HUES48 (cell line): Measurements from ENCODE around the gene ZNF367.

Experiments used
- H3K27ac ChIP-seq: one replicate; pipeline ENCODE4 v1.7.0; 2013; ENCODE audit warnings: low read depth, low read length, inconsistent platforms
- H3K27me3 ChIP-seq: 2 replicates; pipeline ENCODE4 v1.6.1; 2013; ENCODE audit warnings: mild to moderate bottlenecking, low read length; ENCODE audit not compliant: control insufficient read depth, insufficient read depth
- H3K36me3 ChIP-seq: 2 replicates; pipeline ENCODE4 v1.6.1; 2013; ENCODE audit warnings: low read length; ENCODE audit not compliant: control insufficient read depth, insufficient read depth
- H3K4me1 ChIP-seq: 2 replicates; pipeline ENCODE4 v1.6.1; 2013; ENCODE audit warnings: mild to moderate bottlenecking, low read length; ENCODE audit not compliant: control insufficient read depth, insufficient read depth
- H3K4me3 ChIP-seq: 2 replicates; pipeline ENCODE4 v1.5.1; 2013; ENCODE audit warnings: mild to moderate bottlenecking, low read depth, low read length
- H3K9ac ChIP-seq: 2 replicates; pipeline ENCODE4 v1.6.1; 2013; ENCODE audit warnings: mild to moderate bottlenecking, low read depth, low read length, moderate library complexity
- H3K9me3 ChIP-seq: 2 replicates; pipeline ENCODE4 v1.6.1; 2013; ENCODE audit warnings: low read length; ENCODE audit not compliant: control insufficient read depth, insufficient read depth

Gene ZNF367

DNA sequence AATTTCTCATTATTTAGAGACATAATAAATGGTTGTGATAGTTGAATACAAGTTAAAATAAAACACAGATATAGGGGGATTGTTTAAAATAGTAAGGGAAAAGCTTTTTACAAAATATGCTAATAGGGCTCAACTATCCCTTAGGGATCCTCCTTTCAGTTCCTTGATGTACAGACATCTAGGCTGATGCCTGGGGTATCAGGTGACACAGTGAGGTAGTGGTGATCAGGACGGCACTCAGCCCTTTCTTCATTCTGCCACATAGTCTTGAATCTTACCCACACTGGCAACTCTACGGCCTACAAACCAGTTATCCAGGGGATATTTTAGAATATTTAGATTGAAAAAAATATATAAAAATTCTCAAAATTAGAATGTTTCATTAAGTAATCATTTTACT lies 22.2 kb downstream of the ZNF367 start:
- H3K4me3 ChIP-seq, result no peak overlapping the region
- H3K27me3 ChIP-seq, result no peaks in the 10 kb centered on the region
- H3K36me3 ChIP-seq, result peaks cover 39% of the 10 kb centered on the region
- H3K27ac ChIP-seq, result no peak overlapping the region
- no peak overlapping the region for H3K9ac ChIP-seq
- H3K9me3 ChIP-seq, result no peaks in the 10 kb centered on the region
- peaks cover 36% of the 10 kb centered on the region for H3K4me1 ChIP-seq

DNA sequence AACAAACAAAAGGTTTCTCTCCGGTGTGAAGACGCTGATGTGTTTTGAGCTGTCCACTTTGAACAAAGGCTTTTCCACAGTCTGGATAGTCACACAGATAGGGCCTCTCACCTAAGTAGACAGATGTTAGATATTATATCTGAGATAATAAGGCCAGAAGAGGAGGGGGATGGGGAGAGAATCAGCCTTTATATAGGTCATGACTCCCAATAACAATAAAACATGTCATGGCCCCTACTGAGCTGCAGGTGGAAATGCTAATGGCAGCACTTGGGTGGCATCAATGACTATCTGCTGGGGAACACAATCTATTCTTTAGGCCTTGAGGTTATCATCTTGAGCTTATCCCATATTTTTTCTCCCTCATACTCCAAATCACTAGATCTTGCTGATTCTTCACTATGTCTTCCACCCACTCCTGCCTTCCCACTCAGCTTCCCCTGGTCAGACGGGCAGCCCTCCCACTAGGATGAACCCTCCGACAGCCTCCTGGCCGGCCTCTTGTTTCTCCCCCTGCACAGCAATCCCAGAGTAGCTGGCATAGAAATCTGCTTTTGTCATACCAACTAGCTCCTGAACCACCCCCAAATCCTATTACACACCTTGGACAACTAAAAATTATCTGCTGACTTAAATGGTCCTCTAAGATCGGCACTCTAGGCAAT lies 23.2 kb downstream of the ZNF367 start:
- Histone ChIP-seq H3K4me1 (peaks cover 35% of the 10 kb centered on the region), H3K4me3 (no peak overlapping the region), H3K27ac (no peak overlapping the region)

DNA sequence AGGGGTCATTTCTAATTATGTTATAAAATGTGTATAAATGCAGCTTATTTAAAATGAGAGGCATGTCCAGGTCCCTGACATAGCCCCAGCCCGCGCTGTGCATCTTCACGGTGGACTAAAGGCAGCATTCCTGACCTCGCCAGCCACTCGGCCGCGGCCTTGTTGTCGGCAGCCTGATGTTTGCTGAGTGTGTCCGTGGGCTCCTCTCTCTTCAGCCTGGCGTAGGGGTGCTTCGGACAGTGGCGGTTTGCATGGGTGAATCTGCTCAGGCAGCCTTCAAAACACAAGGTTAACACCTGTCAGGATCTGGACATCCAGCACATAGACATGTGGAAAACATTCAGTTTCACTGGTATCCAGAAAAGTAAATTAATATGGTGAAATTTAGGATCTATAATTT lies 25.9 kb downstream of the ZNF367 start:
- no peak overlapping the region for H3K27ac ChIP-seq
- H3K36me3 ChIP-seq, result peaks cover 71% of the 10 kb centered on the region
- H3K4me3 ChIP-seq, result no peak overlapping the region
- H3K9ac ChIP-seq, result no peak overlapping the region
- H3K9me3 ChIP-seq, result no peaks in the 10 kb centered on the region
- no peaks in the 10 kb centered on the region for H3K27me3 ChIP-seq
- peaks cover 24% of the 10 kb centered on the region for H3K4me1 ChIP-seq

More for the DNA sequence above, 23.2 kb downstream of the ZNF367 start:
- Histone ChIP-seq H3K9me3 (no peaks in the 10 kb centered on the region), H3K9ac (no peak overlapping the region), H3K36me3 (peaks cover 49% of the 10 kb centered on the region), H3K27me3 (no peaks in the 10 kb centered on the region)

DNA sequence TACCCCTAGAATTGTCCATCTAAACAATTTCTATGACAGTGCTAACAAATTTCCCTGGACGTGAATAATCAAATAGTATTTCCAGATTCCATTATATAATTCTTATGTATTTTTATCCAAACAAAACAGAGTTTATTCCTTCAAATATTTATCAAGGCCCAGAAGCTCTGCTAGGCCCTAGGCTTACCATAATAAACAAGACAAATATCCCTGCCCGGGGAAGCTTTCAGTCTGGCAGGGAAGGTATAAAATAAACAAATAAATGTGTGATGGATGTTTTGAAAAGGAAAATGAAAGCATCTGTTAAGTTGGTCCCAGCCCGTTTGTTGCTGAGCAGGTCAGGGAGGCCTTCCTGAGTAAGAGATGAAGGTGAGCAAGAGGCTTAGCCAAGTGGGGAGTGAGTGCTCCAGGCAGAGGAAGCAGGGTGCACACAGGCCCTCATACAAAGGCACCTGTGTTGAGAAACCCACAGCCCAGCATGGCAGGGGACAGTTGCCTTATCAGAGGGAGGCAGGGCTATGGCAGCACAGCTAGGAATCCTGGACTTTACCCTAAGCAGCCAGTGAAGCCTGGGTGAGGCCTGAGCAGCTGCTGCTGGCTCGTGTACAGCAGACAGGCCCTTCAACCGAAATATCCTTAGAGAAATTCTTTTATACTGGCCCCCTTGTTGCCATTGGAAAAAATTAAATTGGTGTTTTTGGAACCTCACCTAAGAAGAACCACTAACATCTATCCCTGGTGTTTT lies 27.0 kb downstream of the ZNF367 start:
- peaks cover 78% of the 10 kb centered on the region for H3K36me3 ChIP-seq

DNA sequence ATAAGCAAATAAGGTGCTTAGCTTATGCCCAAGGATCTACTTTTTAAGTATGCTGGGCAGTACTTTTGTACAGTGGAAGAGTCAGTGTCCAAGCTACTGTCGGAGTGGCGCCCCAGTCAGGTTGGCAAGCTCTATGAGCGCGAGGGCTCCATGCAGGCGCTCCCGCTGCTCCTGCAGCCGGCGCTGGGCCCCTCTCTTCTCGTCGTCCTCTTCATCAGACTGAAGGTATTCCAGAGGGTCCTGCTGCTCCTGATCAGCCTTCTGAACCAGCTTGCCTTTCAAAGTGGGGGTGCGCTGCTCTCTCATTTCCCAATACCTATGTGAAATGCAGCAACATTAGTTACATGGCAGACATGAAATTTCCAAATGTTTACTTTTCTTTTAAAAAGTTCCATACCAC lies 30.0 kb downstream of the ZNF367 start:
- H3K4me3 ChIP-seq, result no peak overlapping the region
- peaks cover 4% of the 10 kb centered on the region; the same call in 1 of the 2 replicates for H3K4me1 ChIP-seq
- no peak overlapping the region for H3K9ac ChIP-seq
- no peaks in the 10 kb centered on the region for H3K9me3 ChIP-seq
- peaks cover 77% of the 10 kb centered on the region for H3K36me3 ChIP-seq
- H3K27me3 ChIP-seq, result no peaks in the 10 kb centered on the region
- H3K27ac ChIP-seq, result no peak overlapping the region

More for the DNA sequence above, 27.0 kb downstream of the ZNF367 start:
- Histone ChIP-seq H3K4me1 (peaks cover 20% of the 10 kb centered on the region), H3K9ac (no peak overlapping the region), H3K4me3 (no peak overlapping the region), H3K27ac (no peak overlapping the region), H3K9me3 (no peaks in the 10 kb centered on the region), H3K27me3 (no peaks in the 10 kb centered on the region)

DNA sequence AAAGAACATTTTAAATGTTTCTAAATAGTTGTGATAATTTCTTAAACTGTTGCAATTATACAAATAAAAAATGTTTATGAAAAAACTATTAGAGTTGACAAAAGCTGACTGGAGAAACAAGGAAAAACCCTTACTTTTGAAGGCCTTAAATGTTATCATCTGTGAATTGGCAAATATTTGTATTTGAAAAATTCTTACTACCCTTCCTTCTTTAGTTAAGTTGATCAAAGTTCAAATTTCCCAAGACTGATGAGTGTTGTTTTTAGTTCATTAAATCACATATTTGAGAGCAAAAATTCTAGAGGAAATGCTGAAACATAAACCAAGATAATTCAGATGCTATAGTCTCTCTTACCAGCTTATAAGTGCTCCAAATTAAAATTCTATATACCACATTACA lies 32.0 kb downstream of the ZNF367 start:
- Histone ChIP-seq H3K9me3 (no peaks in the 10 kb centered on the region), H3K4me3 (no peak overlapping the region)

DNA sequence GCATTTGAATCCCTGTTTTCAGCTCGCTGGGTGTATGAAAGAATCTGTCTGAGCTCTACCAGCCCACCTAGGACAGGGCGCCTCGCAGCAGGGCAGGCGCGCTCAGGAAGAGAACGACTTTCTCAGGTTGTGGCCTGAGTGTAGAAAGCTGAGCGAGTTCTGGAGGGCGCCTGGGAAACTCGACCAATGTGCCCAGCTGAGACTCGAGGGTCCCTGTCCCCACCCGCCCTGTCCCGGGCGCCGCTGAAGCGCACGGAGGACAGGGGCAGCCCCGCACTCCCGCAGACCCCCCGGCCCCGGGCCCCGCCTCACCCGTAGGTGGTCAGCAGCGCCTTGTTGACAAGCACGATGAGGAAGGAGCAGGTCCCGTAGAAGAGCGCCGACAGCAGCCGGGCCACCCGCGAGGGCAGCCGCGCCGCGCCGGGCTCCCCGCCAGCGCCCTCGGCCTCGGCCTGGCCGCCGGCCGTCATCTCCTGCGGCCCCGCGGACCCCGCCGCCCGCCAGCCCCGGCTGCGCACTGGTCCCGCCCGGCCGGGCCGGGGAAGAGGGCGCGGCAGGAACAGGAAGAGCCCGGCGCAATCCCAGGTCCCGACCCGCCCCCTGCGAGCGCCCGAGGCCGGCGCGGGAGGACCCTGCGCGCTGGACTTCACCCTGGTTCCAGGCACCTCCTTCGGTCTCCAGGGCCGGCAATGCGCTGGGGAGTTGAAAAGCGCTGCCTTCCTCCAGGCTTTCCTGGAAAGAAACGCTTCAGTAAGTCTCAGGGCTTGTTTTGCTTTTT lies 34.8 kb downstream of the ZNF367 start, which contains the start of gene SLC35D2:
SLC35D2 (minus strand) TSS at position 547 of the 778 bp plus-strand sequence; CDS start at position 470, 77 bp downstream.
- peak within 1 kb of the TSS; percentile 11 for H3K9ac ChIP-seq
- peaks cover 32% of the 10 kb centered on the region for H3K36me3 ChIP-seq
- no peaks in the 10 kb centered on the region for H3K27me3 ChIP-seq
- peak within 1 kb of the TSS; percentile 65 for H3K27ac ChIP-seq
- peak within 1 kb of the TSS; percentile 54 for H3K4me3 ChIP-seq
- no peaks in the 10 kb centered on the region for H3K9me3 ChIP-seq
- peaks cover 9% of the 10 kb centered on the region; the same call in 1 of the 2 replicates for H3K4me1 ChIP-seq

More for the DNA sequence above, 32.0 kb downstream of the ZNF367 start:
- no peak overlapping the region for H3K27ac ChIP-seq
- no peaks in the 10 kb centered on the region for H3K27me3 ChIP-seq
- peaks cover 57% of the 10 kb centered on the region for H3K36me3 ChIP-seq
- H3K9ac ChIP-seq, result no peak overlapping the region
- peaks cover 9% of the 10 kb centered on the region; the same call in 1 of the 2 replicates for H3K4me1 ChIP-seq

DNA sequence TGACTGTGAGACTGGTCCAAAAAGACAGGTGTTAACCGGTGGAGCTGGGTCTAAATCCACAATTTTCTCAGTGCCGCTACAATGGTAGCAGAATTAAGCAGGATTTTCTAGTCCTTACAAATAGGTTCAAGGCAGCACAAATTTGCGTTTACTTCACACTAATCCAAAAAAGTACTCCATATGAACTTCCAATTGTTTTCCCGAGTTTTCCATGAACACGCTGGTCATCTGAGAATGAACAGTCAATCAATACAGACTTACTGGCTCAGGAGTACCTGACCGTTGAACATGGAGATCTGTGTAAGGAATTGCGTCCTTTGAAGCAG lies 35.4 kb downstream of the ZNF367 start:
- H3K4me3 ChIP-seq, result peak overlapping the region; percentile 54
- H3K9me3 ChIP-seq, result no peaks in the 10 kb centered on the region
- peak overlapping the region; percentile 4; the same call in 1 of the 2 replicates for H3K9ac ChIP-seq
- peaks cover 27% of the 10 kb centered on the region for H3K36me3 ChIP-seq
- peak overlapping the region; percentile 65 for H3K27ac ChIP-seq
- no peaks in the 10 kb centered on the region for H3K27me3 ChIP-seq
- H3K4me1 ChIP-seq, result peaks cover 9% of the 10 kb centered on the region; the same call in 1 of the 2 replicates

DNA sequence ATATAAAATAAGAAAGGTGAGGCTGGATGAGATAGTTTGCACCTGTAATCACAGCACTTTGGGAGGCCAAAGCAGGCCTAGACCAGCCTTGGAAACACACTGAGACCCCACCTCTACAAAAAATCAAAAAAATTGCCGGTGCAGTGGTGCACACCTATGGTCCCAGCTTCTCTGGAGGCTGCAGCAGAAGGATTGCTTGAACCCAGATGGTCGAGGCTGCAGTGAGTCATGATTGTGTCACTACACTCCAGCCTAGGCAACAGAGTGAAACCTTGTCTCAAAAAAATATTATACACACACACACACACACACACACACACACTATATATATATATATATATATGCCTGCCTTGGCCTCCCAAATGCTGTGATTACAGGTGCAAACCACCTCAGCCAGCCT lies 36.0 kb downstream of the ZNF367 start:
- no peak overlapping the region for H3K9ac ChIP-seq
- H3K4me1 ChIP-seq, result peaks cover 10% of the 10 kb centered on the region; the same call in 1 of the 2 replicates
- H3K27me3 ChIP-seq, result no peaks in the 10 kb centered on the region
- peaks cover 21% of the 10 kb centered on the region for H3K36me3 ChIP-seq
- H3K4me3 ChIP-seq, result no peak overlapping the region
- no peak overlapping the region for H3K27ac ChIP-seq
- no peaks in the 10 kb centered on the region for H3K9me3 ChIP-seq

DNA sequence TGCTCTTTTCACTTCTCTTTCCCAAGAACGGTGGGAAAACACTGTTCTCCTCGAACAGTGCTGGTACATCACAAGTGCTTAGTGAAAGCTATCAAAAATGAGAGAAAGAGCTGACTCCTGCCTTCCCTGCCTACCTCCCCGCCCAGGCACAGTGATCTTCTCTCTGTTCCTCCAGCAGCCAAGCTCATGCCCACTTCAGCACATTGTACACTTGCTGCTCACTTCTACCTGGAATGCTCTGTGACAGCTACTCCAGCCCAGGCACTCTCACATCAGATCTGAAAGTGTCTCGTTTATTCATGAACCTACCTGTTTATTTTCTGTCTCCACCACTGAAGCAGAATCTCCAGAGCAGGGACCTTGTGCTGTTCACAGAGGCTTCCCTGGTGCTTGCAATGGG lies 36.5 kb downstream of the ZNF367 start:
- Histone ChIP-seq H3K27me3 (no peaks in the 10 kb centered on the region), H3K4me1 (peaks cover 14% of the 10 kb centered on the region; the same call in 1 of the 2 replicates), H3K4me3 (no peak overlapping the region), H3K27ac (no peak overlapping the region), H3K9ac (no peak overlapping the region), H3K36me3 (peaks cover 16% of the 10 kb centered on the region), H3K9me3 (no peaks in the 10 kb centered on the region)
